T-cell (primary cell): ENCODE results near the gene GJB3. TPM values are rescaled to one million over a fixed set of nuclear protein-coding genes. Genes with fewer than 3 reads are reported as not detected.

ENCODE experiments used
- ATAC-seq, 4 experiments: fragments of 200-7000 bp in 3 of 4; fragments of 150-1000 bp in 1 of 4; cut with Tn5 transposase; replicated peaks in 1 of 4; 1 replicate in 3 of 4; 2 replicates in 1 of 4; pipeline ENCODE4 v1.10.0; 2021; ENCODE audit warnings: moderate library complexity in 3 of 4, mild to moderate bottlenecking in 2 of 4, moderate number of reproducible peaks in 1 of 4
- CTCF ChIA-PET, 2 donors: fragments of 300-600 bp; sonication (Branson Sonifier 250); formaldehyde crosslinking; loops; one replicate each; lab custom pipeline; 2022; ENCODE audit warnings: antibody characterized with exemption in 2 of 2; lab: Charles Lee
- POLR2A ChIA-PET, 2 donors: fragments of 300-600 bp; sonication (Branson Sonifier 250); formaldehyde crosslinking; loops; one replicate each; lab custom pipeline; 2022; ENCODE audit warnings: antibody characterized with exemption in 2 of 2; lab: Charles Lee
- DNase-seq, 35 experiments: peaks; one replicate each; pipeline versions ENCODE4 v3.0.0 to v3.0.0-alpha.2; 2013 to 2023
- H3K27ac ChIP-seq: one replicate; pipeline ENCODE4 v1.5.1; 2013; ENCODE audit warnings: low read length
- H3K27me3 ChIP-seq, 2 experiments: replicated peaks in 1 of 2; 1 replicate in 1 of 2; 2 replicates in 1 of 2; pipeline versions ENCODE4 v1.6.1 to v1.7.0; 2013; ENCODE audit warnings: low read length in 1 of 2, mixed read lengths in 1 of 2; ENCODE audit not compliant: control insufficient read depth in 2 of 2, insufficient read depth in 2 of 2; ENCODE audit errors: extremely low read depth in 1 of 2
- H3K36me3 ChIP-seq, 2 donors: 1 replicate in 1 of 2; 2 replicates in 1 of 2; pipeline versions ENCODE4 v1.6.1 to v1.7.0; 2013; ENCODE audit warnings: low read length in 1 of 2; ENCODE audit not compliant: control insufficient read depth in 2 of 2, insufficient read depth in 1 of 2; ENCODE audit errors: extremely low read depth in 1 of 2
- H3K4me1 ChIP-seq, 2 experiments: 1 replicate in 1 of 2; 2 replicates in 1 of 2; pipeline versions ENCODE4 v1.6.1 to v1.7.0; 2013; ENCODE audit warnings: low read length in 2 of 2, mixed read lengths in 1 of 2; ENCODE audit not compliant: insufficient read depth in 2 of 2, control insufficient read depth in 1 of 2; ENCODE audit errors: extremely low read depth in 1 of 2
- H3K4me3 ChIP-seq, 2 donors: 1 replicate in 1 of 2; 2 replicates in 1 of 2; pipeline versions ENCODE4 v1.5.1 to v1.7.0; 2013; ENCODE audit warnings: mild to moderate bottlenecking in 2 of 2, low read length in 1 of 2, moderate library complexity in 1 of 2; ENCODE audit not compliant: control insufficient read depth in 1 of 2; ENCODE audit errors: extremely low read depth in 1 of 2
- H3K9me3 ChIP-seq: 2 replicates; pipeline ENCODE4 v1.7.0; 2013
- H3K27ac Mint-ChIP-seq, 2 donors: one replicate each; pipeline ENCODE4 v1.8.0; 2020 to 2021; ENCODE audit warnings: mild to moderate bottlenecking in 2 of 2, mixed read lengths in 2 of 2
- H3K27me3 Mint-ChIP-seq, 2 donors: one replicate each; pipeline ENCODE4 v1.8.0; 2021 to 2022; ENCODE audit warnings: mixed read lengths in 2 of 2
- H3K36me3 Mint-ChIP-seq: one replicate; pipeline ENCODE4 v1.8.0; 2021; ENCODE audit warnings: mixed read lengths
- H3K4me1 Mint-ChIP-seq, 3 donors: one replicate each; pipeline ENCODE4 v1.8.0; 2020 to 2022; ENCODE audit warnings: mixed read lengths in 3 of 3, mild to moderate bottlenecking in 1 of 3
- H3K4me3 Mint-ChIP-seq, 3 donors: one replicate each; pipeline ENCODE4 v1.8.0; 2020 to 2022; ENCODE audit warnings: mild to moderate bottlenecking in 3 of 3, mixed read lengths in 3 of 3, moderate library complexity in 3 of 3
- H3K9me3 Mint-ChIP-seq, 3 donors: one replicate each; pipeline ENCODE4 v1.8.0; 2020 to 2022; ENCODE audit warnings: mixed read lengths in 3 of 3
- WGBS: methylation state at CpG from one replicate; pipeline ENCODE4 v1.1.5; 2013; ENCODE audit warnings: missing lambda C conversion rate; ENCODE audit not compliant: insufficient coverage; 5-methylcytosine and 5-hydroxymethylcytosine counted together
- total RNA-seq, 35 experiments: library from RNA in 6 of 35; stranded (reverse) in 6 of 35; fragments of 120-200 nt in 1 of 35; gene quantifications; one replicate each; pipeline versions ENCODE4 v1.2.1 to v1.2.4 and lab custom pipeline; 2013 to 2026

GJB3 gene
- total RNA-seq, 5 donors from 2014 or later (not counting 1 experiment from before 2014, with no cell fraction given) = not detected

DNA sequence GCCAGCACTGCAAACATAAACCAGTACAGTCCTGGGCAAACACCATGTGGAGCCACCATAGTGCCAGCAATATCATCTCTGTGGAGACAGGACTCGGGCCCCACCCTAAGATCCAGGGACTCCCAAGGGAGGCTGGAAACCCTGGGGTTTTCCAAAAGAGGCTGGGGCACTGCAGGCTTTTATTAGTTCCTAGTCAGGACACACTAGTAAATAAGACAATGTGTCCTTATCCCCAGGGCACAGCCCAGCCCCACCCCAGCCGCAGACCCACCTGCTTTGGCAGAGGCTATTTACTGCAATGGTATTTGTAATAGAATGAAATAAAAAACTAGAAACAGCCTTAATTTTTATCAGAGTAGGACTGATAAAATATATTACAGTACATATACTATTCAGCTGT lies 486 bp upstream of the GJB3 start:
- H3K4me1 ChIP-seq = peaks cover 0 to 9% of the 10 kb centered on the region in 2 experiments
- no peaks in the 10 kb centered on the region for H3K9me3 ChIP-seq
- no peaks in the 10 kb centered on the region for H3K9me3 Mint-ChIP-seq
- H3K4me3 Mint-ChIP-seq = no peak overlapping the region
- H3K4me1 Mint-ChIP-seq = peaks cover 0 to 3% (median 2%) of the 10 kb centered on the region in 3 donors
- H3K27ac Mint-ChIP-seq = no peak overlapping the region
- no peak overlapping the region for H3K27ac ChIP-seq
- H3K4me3 ChIP-seq = no peak overlapping the region
- ATAC-seq (no peak), DNase-seq (no peak)
- ChIA-PET POLR2A (no interaction called here), CTCF (no interaction called here)
- WGBS = 100% methylated on average over 1 of the region's 2 CpGs
- H3K36me3 ChIP-seq = no peaks in the 10 kb centered on the region
- H3K36me3 Mint-ChIP-seq = no peaks in the 10 kb centered on the region
- H3K27me3 Mint-ChIP-seq = peaks cover 52 to 53% of the 10 kb centered on the region in 2 donors
- H3K27me3 ChIP-seq = peaks cover 7 to 68% of the 10 kb centered on the region in 2 experiments

DNA sequence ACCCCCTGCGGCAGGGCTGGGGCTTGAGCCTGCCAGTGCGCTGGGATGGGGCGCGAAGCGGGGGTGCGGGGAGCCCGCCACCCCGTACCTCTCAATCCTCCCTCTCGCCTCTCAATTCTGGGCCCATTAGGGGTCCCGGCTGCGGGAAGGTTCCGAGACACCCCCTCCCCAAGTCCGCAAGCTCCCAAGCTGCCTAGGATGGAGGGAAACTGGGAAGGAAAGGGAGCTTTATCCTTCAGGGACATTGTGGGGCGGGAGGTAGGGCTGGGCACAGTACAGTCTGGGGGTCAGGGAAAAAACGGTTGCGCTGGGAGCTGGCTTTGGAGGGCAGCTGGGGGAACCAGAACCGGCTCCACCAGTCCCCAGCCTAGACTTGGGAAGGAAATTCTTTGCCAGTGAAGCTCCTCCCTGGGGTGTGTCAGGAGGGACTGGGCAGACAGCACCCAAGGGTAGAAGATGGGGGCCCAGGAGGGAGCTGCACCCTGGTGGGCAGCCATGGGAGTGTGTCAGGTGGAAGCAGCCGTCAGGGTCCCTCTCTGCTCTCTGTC lies 904 bp downstream of the GJB3 start:
- no peaks in the 10 kb centered on the region for H3K36me3 Mint-ChIP-seq
- Histone ChIP-seq H3K36me3 (no peaks in the 10 kb centered on the region), H3K27ac (no peak overlapping the region), H3K4me3 (no peak overlapping the region), H3K27me3 (peaks cover 7 to 79% of the 10 kb centered on the region in 2 experiments), H3K4me1 (peaks cover 0 to 14% of the 10 kb centered on the region in 2 experiments), H3K9me3 (no peaks in the 10 kb centered on the region)
- peak overlapping the region in 1 of 3 donors; percentile 37 for H3K4me3 Mint-ChIP-seq
- peaks cover 57 to 61% of the 10 kb centered on the region in 2 donors for H3K27me3 Mint-ChIP-seq
- WGBS = 25% methylated on average over 10 of the region's 18 CpGs
- ChIA-PET CTCF (no interaction called here), POLR2A (no interaction called here)
- DNase-seq (no peak), ATAC-seq (no peak)
- no peak overlapping the region for H3K27ac Mint-ChIP-seq
- H3K4me1 Mint-ChIP-seq = peaks cover 4 to 7% (median 6%) of the 10 kb centered on the region in 3 donors
- H3K9me3 Mint-ChIP-seq = no peaks in the 10 kb centered on the region

DNA sequence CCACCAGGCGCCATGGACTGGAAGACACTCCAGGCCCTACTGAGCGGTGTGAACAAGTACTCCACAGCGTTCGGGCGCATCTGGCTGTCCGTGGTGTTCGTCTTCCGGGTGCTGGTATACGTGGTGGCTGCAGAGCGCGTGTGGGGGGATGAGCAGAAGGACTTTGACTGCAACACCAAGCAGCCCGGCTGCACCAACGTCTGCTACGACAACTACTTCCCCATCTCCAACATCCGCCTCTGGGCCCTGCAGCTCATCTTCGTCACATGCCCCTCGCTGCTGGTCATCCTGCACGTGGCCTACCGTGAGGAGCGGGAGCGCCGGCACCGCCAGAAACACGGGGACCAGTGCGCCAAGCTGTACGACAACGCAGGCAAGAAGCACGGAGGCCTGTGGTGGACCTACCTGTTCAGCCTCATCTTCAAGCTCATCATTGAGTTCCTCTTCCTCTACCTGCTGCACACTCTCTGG lies 3.8 kb downstream of the GJB3 start:
- DNase-seq (no peak), ATAC-seq (no peak)
- Mint-ChIP-seq H3K4me3 (no peak overlapping the region), H3K27me3 (peaks cover 42 to 43% of the 10 kb centered on the region in 2 donors), H3K4me1 (peaks cover 4 to 7% (median 6%) of the 10 kb centered on the region in 3 donors), H3K27ac (no peak overlapping the region), H3K9me3 (no peaks in the 10 kb centered on the region), H3K36me3 (no peaks in the 10 kb centered on the region)
- CTCF ChIA-PET = interaction anchor here in 1 of 2 donors (1.3 kb wide), 1 partner anchor 68 kb away, joined by 6 read pairs; no protein-coding TSS in a partner anchor
- peaks cover 0 to 14% of the 10 kb centered on the region in 2 experiments for H3K4me1 ChIP-seq
- H3K27me3 ChIP-seq = peaks cover 7 to 80% of the 10 kb centered on the region in 2 experiments
- 88% methylated on average over 28 of the region's 28 CpGs for WGBS
- H3K4me3 ChIP-seq = no peak overlapping the region
- no peaks in the 10 kb centered on the region for H3K36me3 ChIP-seq
- H3K27ac ChIP-seq = no peak overlapping the region
- POLR2A ChIA-PET = no interaction called here
- H3K9me3 ChIP-seq = no peaks in the 10 kb centered on the region

GRCh38 chr1:34785231-34785874 lies 4.3 kb downstream of the GJB3 start:
- peaks cover 4 to 7% (median 6%) of the 10 kb centered on the region in 3 donors for H3K4me1 Mint-ChIP-seq
- Histone ChIP-seq H3K36me3 (no peaks in the 10 kb centered on the region), H3K27me3 (peaks cover 5 to 75% of the 10 kb centered on the region in 2 experiments), H3K4me1 (peaks cover 0 to 14% of the 10 kb centered on the region in 2 experiments), H3K9me3 (no peaks in the 10 kb centered on the region), H3K27ac (no peak overlapping the region), H3K4me3 (no peak overlapping the region)
- peaks cover 37 to 41% of the 10 kb centered on the region in 2 donors for H3K27me3 Mint-ChIP-seq
- ATAC-seq = no peak
- WGBS = 80% methylated on average over 14 of the region's 22 CpGs
- POLR2A ChIA-PET = no interaction called here
- H3K4me3 Mint-ChIP-seq = no peak overlapping the region
- no peaks in the 10 kb centered on the region for H3K36me3 Mint-ChIP-seq
- H3K9me3 Mint-ChIP-seq = no peaks in the 10 kb centered on the region
- no peak for DNase-seq
- CTCF ChIA-PET = interaction anchor here in 1 of 2 donors (0.6 to 1.3 kb wide), 2 partner anchors 67 to 514 kb away, joined by 3 to 6 read pairs; no protein-coding TSS in a partner anchor
- H3K27ac Mint-ChIP-seq = no peak overlapping the region

DNA sequence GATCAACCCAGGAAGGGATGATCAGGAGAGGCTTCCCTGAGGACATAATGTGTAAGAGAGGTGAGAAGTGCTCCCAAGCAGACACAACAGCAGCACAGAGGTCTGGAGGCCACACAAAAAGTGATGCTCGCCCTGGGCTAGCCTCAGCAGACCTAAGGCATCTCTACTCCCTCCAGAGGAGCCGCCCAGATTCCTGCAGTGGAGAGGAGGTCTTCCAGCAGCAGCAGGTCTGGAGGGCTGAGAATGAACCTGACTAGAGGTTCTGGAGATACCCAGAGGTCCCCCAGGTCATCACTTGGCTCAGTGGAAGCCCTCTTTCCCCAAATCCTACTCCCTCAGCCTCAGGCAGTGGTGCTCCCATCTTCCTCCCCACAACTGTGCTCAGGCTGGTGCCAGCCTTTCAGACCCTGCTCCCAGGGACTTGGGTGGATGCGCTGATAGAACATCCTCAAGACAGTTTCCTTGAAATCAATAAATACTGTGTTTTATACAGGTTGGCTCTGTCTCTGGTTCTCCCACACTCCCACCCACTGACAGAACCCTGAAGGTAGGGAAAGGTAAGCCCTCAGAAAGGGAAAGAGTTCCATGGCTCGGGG lies 5.0 kb downstream of the GJB3 start:
- H3K4me1 Mint-ChIP-seq = peaks cover 4 to 7% (median 6%) of the 10 kb centered on the region in 3 donors
- H3K36me3 Mint-ChIP-seq = no peaks in the 10 kb centered on the region
- no peak overlapping the region for H3K27ac ChIP-seq
- H3K4me3 Mint-ChIP-seq = no peak overlapping the region
- H3K9me3 Mint-ChIP-seq = no peaks in the 10 kb centered on the region
- no peak overlapping the region for H3K4me3 ChIP-seq
- H3K36me3 ChIP-seq = no peaks in the 10 kb centered on the region
- ChIA-PET POLR2A (no interaction called here), CTCF (interaction anchor here in 1 of 2 donors (0.6 to 1.3 kb wide), 2 partner anchors 67 to 513 kb away, joined by 3 to 6 read pairs; no protein-coding TSS in a partner anchor)
- H3K27me3 Mint-ChIP-seq = peaks cover 40 to 41% of the 10 kb centered on the region in 2 donors
- no peak overlapping the region for H3K27ac Mint-ChIP-seq
- peaks cover 0 to 14% of the 10 kb centered on the region in 2 experiments for H3K4me1 ChIP-seq
- ATAC-seq (peak in 2 of 4 experiments; percentile 8 to 16), DNase-seq (no peak)
- peaks cover 3 to 76% of the 10 kb centered on the region in 2 experiments for H3K27me3 ChIP-seq
- WGBS = 42% methylated on average over 2 of the region's 4 CpGs
- no peaks in the 10 kb centered on the region for H3K9me3 ChIP-seq

- peak in 34 of 35 experiments; percentile 12 to 76 (median 50) for DNase-seq
- CTCF ChIA-PET = no interaction called here
- Histone ChIP-seq H3K27ac (no peak overlapping the region), H3K4me3 (no peak overlapping the region), H3K27me3 (peaks cover 3 to 76% of the 10 kb centered on the region in 2 experiments), H3K9me3 (no peaks in the 10 kb centered on the region), H3K4me1 (peaks cover 0 to 10% of the 10 kb centered on the region in 2 experiments), H3K36me3 (no peaks in the 10 kb centered on the region)
- Mint-ChIP-seq H3K36me3 (no peaks in the 10 kb centered on the region), H3K4me1 (peaks cover 4 to 7% (median 6%) of the 10 kb centered on the region in 3 donors), H3K9me3 (no peaks in the 10 kb centered on the region), H3K4me3 (no peak overlapping the region), H3K27me3 (peaks cover 44 to 46% of the 10 kb centered on the region in 2 donors), H3K27ac (no peak overlapping the region)
- peak; percentile 74 to 85 (median 78) for ATAC-seq
- WGBS = 54% methylated on average over 12 of the region's 14 CpGs
- POLR2A ChIA-PET = no interaction called here
These were observed 5.7 kb downstream of the GJB3 start for GRCh38 chr1:34786521-34787325.
